Mucosa of descending colon (tissue), 3 donors: Measurements from ENCODE around the gene CNOT8. TPM values are rescaled to one million over a fixed set of nuclear protein-coding genes. Genes with fewer than 3 reads are reported as not detected.

Experiments
- ATAC-seq: fragments of 200-7000 bp; cut with Tn5 transposase; one replicate; pipeline ENCODE4 v1.9.1; 2020; ENCODE audit warnings: mild to moderate bottlenecking, moderate library complexity
- DNase-seq, 3 donors: peaks; one replicate each; pipeline ENCODE4 v3.0.0-alpha.2; 2020
- H3K36me3 ChIP-seq: fragments of 200-600 bp; one replicate; pipeline ENCODE4 v1.8.0; 2021; ENCODE audit warnings: low read depth, mild to moderate bottlenecking
- H3K4me1 ChIP-seq: fragments of 200-600 bp; one replicate; pipeline ENCODE4 v1.8.0; 2021; ENCODE audit warnings: low read depth, mild to moderate bottlenecking
- H3K4me3 ChIP-seq: fragments of 200-600 bp; one replicate; pipeline ENCODE4 v1.8.0; 2021; ENCODE audit warnings: mild to moderate bottlenecking
- H3K9me3 ChIP-seq: fragments of 200-600 bp; one replicate; pipeline ENCODE4 v1.8.0; 2021; ENCODE audit warnings: mild to moderate bottlenecking
- CTCF ChIP-seq: fragments of 200-600 bp; IDR thresholded peaks from one replicate; pipeline ENCODE4 v1.8.0; 2022; ENCODE audit warnings: antibody characterized with exemption, mild to moderate bottlenecking
- intact Hi-C, 2 donors: fragments of 100-400 bp; cut with DNase I in 1 of 2; cut with micrococcal nuclease in 1 of 2; formaldehyde crosslinking; loops; one replicate each; pipeline versions ENCODE4 v1.11.0 to v1.11.1; 2022; cut with DNase I, micrococcal nuclease
- total RNA-seq, 3 donors: library from RNA; stranded (reverse); fragmentation: NEBNext Ultra II Directional in 2 of 3; extraction: Animal tissue kit (Norgen Biotek cat#: 25700) in 2 of 3; gene quantifications; one replicate each; pipeline versions ENCODE4 v1.2.1 to v1.2.4, GENCODE V29; 2021 to 2023
- donor health status: DM: no; HTN: no; CAD: no; lungs with moderate emphysema.
- donor health status: DM: no; HTN: no; CAD: no.
- donor health status: DM: no; HTN: yes; CAD: no.

The CNOT8 gene
- total RNA-seq, 3 donors from 2014 or later = 55.4 to 60.3 (median 58.9) TPM

- H3K4me3 ChIP-seq = no peak overlapping the region
- H3K9me3 ChIP-seq = peaks cover 24% of the 10 kb centered on the region
- DNase-seq = no peak
- no peak for TF ChIP-seq CTCF
- H3K4me1 ChIP-seq = no peaks in the 10 kb centered on the region
- H3K36me3 ChIP-seq = peaks cover 12% of the 10 kb centered on the region
- ATAC-seq = no peak
- intact Hi-C loops = no loop called here
These were observed 27.0 kb downstream of the CNOT8 start for GRCh38 chr5:154885439-154885838.

- Histone ChIP-seq H3K4me3 (no peak overlapping the region), H3K36me3 (peaks cover 5% of the 10 kb centered on the region), H3K4me1 (no peaks in the 10 kb centered on the region), H3K9me3 (peaks cover 1% of the 10 kb centered on the region)
- intact Hi-C loops = no loop called here
- DNase-seq (no peak), ATAC-seq (no peak)
- no peak for TF ChIP-seq CTCF
These were observed 33.9 kb downstream of the CNOT8 start for GRCh38 chr5:154892369-154892771.

GRCh38 chr5:154893381-154893780, 35.0 kb downstream of the CNOT8 start:
- Histone ChIP-seq H3K4me1 (no peaks in the 10 kb centered on the region), H3K36me3 (peaks cover 2% of the 10 kb centered on the region), H3K4me3 (no peak overlapping the region), H3K9me3 (no peaks in the 10 kb centered on the region)
- ATAC-seq (no peak), DNase-seq (no peak)
- no peak for TF ChIP-seq CTCF
- intact Hi-C loops = no loop called here

- DNase-seq (no peak), ATAC-seq (peak; percentile 68)
- intact Hi-C loops = no loop called here
- H3K36me3 ChIP-seq = peaks cover 3% of the 10 kb centered on the region
- no peak for TF ChIP-seq CTCF
- H3K9me3 ChIP-seq = no peaks in the 10 kb centered on the region
- H3K4me1 ChIP-seq = no peaks in the 10 kb centered on the region
- H3K4me3 ChIP-seq = no peak overlapping the region
These were observed 37.5 kb downstream of the CNOT8 start for GRCh38 chr5:154895606-154896561.

GRCh38 chr5:154896562-154897165, 38.2 kb downstream of the CNOT8 start:
- ATAC-seq (peak; percentile 44), DNase-seq (no peak)
- no peak for TF ChIP-seq CTCF
- Histone ChIP-seq H3K36me3 (peaks cover 3% of the 10 kb centered on the region), H3K4me3 (no peak overlapping the region), H3K4me1 (no peaks in the 10 kb centered on the region), H3K9me3 (no peaks in the 10 kb centered on the region)
- intact Hi-C loops = no loop called here
